Measurements from ENCODE around the gene BMP6. TPM values are rescaled to one million over a fixed set of nuclear protein-coding genes. Genes with fewer than 3 reads are reported as not detected.

The BMP6 gene
- total RNA-seq, 1 experiment from 2014 or later, result 1.9 TPM

GRCh38 chr6:7918403-7918802 lies 192.5 kb downstream of the BMP6 start:
- intact Hi-C loops (cut with micrococcal nuclease; ENCODE audit: unreplicated experiment), result no loop called here
- CTCF ChIA-PET, result no interaction called here
- no peaks in the 10 kb centered on the region for H3K4me1 ChIP-seq (ENCODE audit: insufficient read depth, low read length, poor library complexity, severe bottlenecking)
- no peak for DNase-seq (ENCODE audit: low spot score)
- H3K36me3 ChIP-seq (ENCODE audit: insufficient read depth, low read length, poor library complexity, severe bottlenecking), result no peaks in the 10 kb centered on the region
- no peak overlapping the region for H3K4me3 ChIP-seq (ENCODE audit: low read depth, low read length, poor library complexity, severe bottlenecking)
- no peak overlapping the region for H3K27ac ChIP-seq (ENCODE audit: low read depth, low read length, poor library complexity, severe bottlenecking)
- no TSS peak for BruUV-seq (replicated peaks)
- POLR2A ChIA-PET (ENCODE audit: low non-redundant PET), result no interaction called here
- no peaks in the 10 kb centered on the region for H3K9me3 ChIP-seq (ENCODE audit: low read depth, low read length, poor library complexity, severe bottlenecking)
- H3K27me3 ChIP-seq (replicated peaks; ENCODE audit: insufficient read depth, low read depth, low read length, poor library complexity), result peaks cover 3% of the 10 kb centered on the region
- TF ChIP-seq CTCF (conservative IDR thresholded peaks at IDR 0.05; ENCODE audit: low read depth, low read length) (no peak), EZH2 (IDR thresholded peaks at IDR 0.05; ENCODE audit: borderline replicate concordance, low read depth, low read length, poor library complexity, severe bottlenecking) (no peak)

- peak; percentile 25 for DNase-seq (ENCODE audit: low spot score)
- H3K4me1 ChIP-seq (ENCODE audit: insufficient read depth, low read length, poor library complexity, severe bottlenecking), result no peaks in the 10 kb centered on the region
- BruUV-seq (replicated peaks), result no TSS peak
- ChIA-PET CTCF (no interaction called here), POLR2A (ENCODE audit: low non-redundant PET) (no interaction called here)
- TF ChIP-seq EZH2 (IDR thresholded peaks at IDR 0.05; ENCODE audit: borderline replicate concordance, low read depth, low read length, poor library complexity, severe bottlenecking) (no peak), CTCF (conservative IDR thresholded peaks at IDR 0.05; ENCODE audit: low read depth, low read length) (no peak)
- H3K4me3 ChIP-seq (ENCODE audit: low read depth, low read length, poor library complexity, severe bottlenecking), result no peak overlapping the region
- H3K27ac ChIP-seq (ENCODE audit: low read depth, low read length, poor library complexity, severe bottlenecking), result no peak overlapping the region
- H3K27me3 ChIP-seq (replicated peaks; ENCODE audit: insufficient read depth, low read depth, low read length, poor library complexity), result no peaks in the 10 kb centered on the region
- intact Hi-C loops (cut with micrococcal nuclease; ENCODE audit: unreplicated experiment), result no loop called here
- no peaks in the 10 kb centered on the region for H3K36me3 ChIP-seq (ENCODE audit: insufficient read depth, low read length, poor library complexity, severe bottlenecking)
- H3K9me3 ChIP-seq (ENCODE audit: low read depth, low read length, poor library complexity, severe bottlenecking), result no peaks in the 10 kb centered on the region
Measured at GRCh38 chr6:7919871-7920270, 194.0 kb downstream of the BMP6 start.

GRCh38 chr6:7920425-7920824 lies 194.5 kb downstream of the BMP6 start:
- Histone ChIP-seq H3K4me3 (ENCODE audit: low read depth, low read length, poor library complexity, severe bottlenecking) (no peak overlapping the region), H3K27me3 (replicated peaks; ENCODE audit: insufficient read depth, low read depth, low read length, poor library complexity) (no peaks in the 10 kb centered on the region), H3K36me3 (ENCODE audit: insufficient read depth, low read length, poor library complexity, severe bottlenecking) (no peaks in the 10 kb centered on the region), H3K4me1 (ENCODE audit: insufficient read depth, low read length, poor library complexity, severe bottlenecking) (no peaks in the 10 kb centered on the region), H3K27ac (ENCODE audit: low read depth, low read length, poor library complexity, severe bottlenecking) (no peak overlapping the region), H3K9me3 (ENCODE audit: low read depth, low read length, poor library complexity, severe bottlenecking) (no peaks in the 10 kb centered on the region)
- ChIA-PET POLR2A (ENCODE audit: low non-redundant PET) (no interaction called here), CTCF (no interaction called here)
- TF ChIP-seq EZH2 (IDR thresholded peaks at IDR 0.05; ENCODE audit: borderline replicate concordance, low read depth, low read length, poor library complexity, severe bottlenecking) (no peak), CTCF (conservative IDR thresholded peaks at IDR 0.05; ENCODE audit: low read depth, low read length) (no peak)
- intact Hi-C loops (cut with micrococcal nuclease; ENCODE audit: unreplicated experiment), result no loop called here
- no peak for DNase-seq (ENCODE audit: low spot score)
- no TSS peak for BruUV-seq (replicated peaks)
